Prostate gland (tissue), 2 donors: Measurements from ENCODE around the gene PDZRN4. TPM values are rescaled to one million over a fixed set of nuclear protein-coding genes. Genes with fewer than 3 reads are reported as not detected.
"Not testable (repeated sequence)": the region's sequence is repeated elsewhere in the genome, so short reads cannot be mapped to it uniquely, and the experiment has no call there.

Experiments
- DNase-seq: peaks from one replicate; pipeline ENCODE4 v3.0.0-alpha.2; 2019; ENCODE audit warnings: low spot score
- H3K27ac ChIP-seq, 2 donors: fragments of 200-600 bp; sonication (generic); 2 replicates each; pipeline ENCODE4 v1.5.1; 2017 to 2019
- H3K27me3 ChIP-seq: fragments of 200-600 bp; sonication (generic); replicated peaks from 2 replicates; pipeline ENCODE4 v1.5.1; 2019; ENCODE audit not compliant: insufficient read depth
- H3K36me3 ChIP-seq, 2 donors: fragments of 200-600 bp; sonication (generic); 1 replicate in 1 of 2; 2 replicates in 1 of 2; pipeline versions ENCODE4 v1.5.1 to v1.8.1; 2017 to 2019
- H3K4me1 ChIP-seq: fragments of 200-600 bp; sonication (generic); replicated peaks from 2 replicates; pipeline ENCODE4 v1.5.1; 2019
- H3K4me3 ChIP-seq, 2 donors: fragments of 200-600 bp; sonication (generic); 2 replicates each; pipeline ENCODE4 v1.5.1; 2017 to 2019
- H3K9me3 ChIP-seq: fragments of 200-600 bp; sonication (generic); 2 replicates; pipeline ENCODE4 v1.5.1; 2017
- POLR2A ChIP-seq: fragments of 450-650 bp; IDR thresholded peaks from one replicate; pipeline ENCODE4 v1.6.1; 2016; ENCODE audit warnings: antibody characterized with exemption, mild to moderate bottlenecking
- POLR2AphosphoS5 ChIP-seq: sonication (generic); formaldehyde crosslinking; IDR thresholded peaks from one replicate; pipeline ENCODE4 v1.6.1; 2017; ENCODE audit warnings: antibody characterized with exemption
- WGBS: methylation state at CpG from one replicate; pipeline ENCODE4 v1.1.5; 2018; 5-methylcytosine and 5-hydroxymethylcytosine counted together
- intact Hi-C: fragments of 100-400 bp; cut with DNase I; formaldehyde crosslinking; loops from one replicate; pipeline ENCODE4 v1.14.2; 2022
- total RNA-seq, 2 donors: library from RNA; depleted of rRNA; stranded (reverse); fragments of >200 nt; gene quantifications; one replicate each; pipeline ENCODE4 v1.1.0, GENCODE V29; 2016
- TF ChIP-seq, protein P1 (sequence below), 4 experiments: fragments of 200-600 bp in 2 of 4; fragments of 450-650 bp in 2 of 4; sonication (generic) in 2 of 4; IDR thresholded peaks; 1 replicate in 3 of 4; 2 replicates in 1 of 4; pipeline ENCODE4 v1.5.1; 2016 to 2019; ENCODE audit warnings: antibody characterized with exemption in 4 of 4, mild to moderate bottlenecking in 2 of 4, moderate library complexity in 2 of 4

Gene PDZRN4
- total RNA-seq, 2 donors from 2014 or later = 6.5 to 21.1 TPM

- TF ChIP-seq POLR2AphosphoS5 (no peak), POLR2A (no peak)
- H3K36me3 ChIP-seq = no peaks in the 10 kb centered on the region
- no peaks in the 10 kb centered on the region for H3K27me3 ChIP-seq
- intact Hi-C loops = no loop called here
- 94% methylated on average over 2 of the region's 2 CpGs for WGBS
- no peak overlapping the region for H3K27ac ChIP-seq
- no peaks in the 10 kb centered on the region for H3K4me1 ChIP-seq
- no peaks in the 10 kb centered on the region for H3K9me3 ChIP-seq
- H3K4me3 ChIP-seq = no peak overlapping the region
- DNase-seq = no peak
Observed at GRCh38 chr12:41532072-41532471, 344.0 kb downstream of the PDZRN4 start.

- Histone ChIP-seq H3K9me3 (no peaks in the 10 kb centered on the region), H3K27me3 (no peaks in the 10 kb centered on the region), H3K27ac (no peak overlapping the region), H3K4me3 (no peak overlapping the region), H3K36me3 (no peaks in the 10 kb centered on the region), H3K4me1 (no peaks in the 10 kb centered on the region)
- TF ChIP-seq POLR2A = no peak
- TF ChIP-seq, protein P1, sequence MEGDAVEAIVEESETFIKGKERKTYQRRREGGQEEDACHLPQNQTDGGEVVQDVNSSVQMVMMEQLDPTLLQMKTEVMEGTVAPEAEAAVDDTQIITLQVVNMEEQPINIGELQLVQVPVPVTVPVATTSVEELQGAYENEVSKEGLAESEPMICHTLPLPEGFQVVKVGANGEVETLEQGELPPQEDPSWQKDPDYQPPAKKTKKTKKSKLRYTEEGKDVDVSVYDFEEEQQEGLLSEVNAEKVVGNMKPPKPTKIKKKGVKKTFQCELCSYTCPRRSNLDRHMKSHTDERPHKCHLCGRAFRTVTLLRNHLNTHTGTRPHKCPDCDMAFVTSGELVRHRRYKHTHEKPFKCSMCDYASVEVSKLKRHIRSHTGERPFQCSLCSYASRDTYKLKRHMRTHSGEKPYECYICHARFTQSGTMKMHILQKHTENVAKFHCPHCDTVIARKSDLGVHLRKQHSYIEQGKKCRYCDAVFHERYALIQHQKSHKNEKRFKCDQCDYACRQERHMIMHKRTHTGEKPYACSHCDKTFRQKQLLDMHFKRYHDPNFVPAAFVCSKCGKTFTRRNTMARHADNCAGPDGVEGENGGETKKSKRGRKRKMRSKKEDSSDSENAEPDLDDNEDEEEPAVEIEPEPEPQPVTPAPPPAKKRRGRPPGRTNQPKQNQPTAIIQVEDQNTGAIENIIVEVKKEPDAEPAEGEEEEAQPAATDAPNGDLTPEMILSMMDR (IDR thresholded peaks at IDR 0.05) = no peak
- intact Hi-C loops = no loop called here
- WGBS = 87% methylated on average over 4 of the region's 4 CpGs
- DNase-seq = no peak
Observed at GRCh38 chr12:41536813-41537490, 348.8 kb downstream of the PDZRN4 start.

GRCh38 chr12:41537522-41537921 lies 349.4 kb downstream of the PDZRN4 start:
- TF ChIP-seq, protein P1 (IDR thresholded peaks at IDR 0.05) = no peak
- TF ChIP-seq POLR2AphosphoS5 (no peak), POLR2A (no peak)
- intact Hi-C loops = no loop called here

GRCh38 chr12:41545761-41546160 lies 357.6 kb downstream of the PDZRN4 start:
- no peaks in the 10 kb centered on the region for H3K36me3 ChIP-seq
- intact Hi-C loops = no loop called here
- 87% methylated on average over 6 of the region's 6 CpGs for WGBS

More at GRCh38 chr12:41537522-41537921, 349.4 kb downstream of the PDZRN4 start:
- no peaks in the 10 kb centered on the region for H3K4me1 ChIP-seq
- WGBS = 80% methylated on average over 1 of the region's 1 CpG
- H3K27me3 ChIP-seq = no peaks in the 10 kb centered on the region
- no peaks in the 10 kb centered on the region for H3K36me3 ChIP-seq
- H3K9me3 ChIP-seq = no peaks in the 10 kb centered on the region
- no peak for DNase-seq
- H3K4me3 ChIP-seq = no peak overlapping the region
- H3K27ac ChIP-seq = no peak overlapping the region

GRCh38 chr12:41547071-41547470 lies 359.0 kb downstream of the PDZRN4 start:
- H3K27me3 ChIP-seq, H3K4me1 ChIP-seq, H3K4me3 ChIP-seq, DNase-seq, H3K27ac ChIP-seq, intact Hi-C loops, H3K36me3 ChIP-seq, H3K9me3 ChIP-seq: not testable (repeated sequence)
- WGBS = 56% methylated on average over 1 of the region's 1 CpG

More at GRCh38 chr12:41545761-41546160, 357.6 kb downstream of the PDZRN4 start:
- no peaks in the 10 kb centered on the region for H3K4me1 ChIP-seq
- no peaks in the 10 kb centered on the region for H3K27me3 ChIP-seq
- no peak for DNase-seq
- H3K9me3 ChIP-seq = no peaks in the 10 kb centered on the region
- no peak overlapping the region for H3K4me3 ChIP-seq
- H3K27ac ChIP-seq = no peak overlapping the region
- TF ChIP-seq, protein P1 (IDR thresholded peaks at IDR 0.05) = no peak
- TF ChIP-seq POLR2AphosphoS5 (no peak), POLR2A (no peak)

DNA sequence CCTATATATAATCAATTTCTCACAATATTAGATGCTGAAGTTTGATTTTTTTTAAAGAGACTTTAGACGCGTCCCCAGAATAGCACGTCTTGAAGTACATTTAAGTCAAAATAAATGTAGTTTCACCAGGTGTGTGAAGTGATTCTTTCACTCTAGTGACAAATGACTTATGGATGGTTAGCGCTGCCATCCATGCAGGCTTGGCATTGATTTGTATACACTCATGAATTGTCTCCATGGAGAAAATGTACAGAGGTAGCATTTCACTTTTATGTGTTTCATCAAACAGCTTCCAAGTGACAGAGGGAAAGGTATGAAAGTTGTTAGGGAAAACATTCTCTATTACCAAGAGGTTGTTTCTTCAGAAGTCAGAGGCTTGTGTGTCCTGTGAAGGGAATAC lies 360.8 kb downstream of the PDZRN4 start:
- H3K36me3 ChIP-seq = no peaks in the 10 kb centered on the region
- H3K27me3 ChIP-seq = no peaks in the 10 kb centered on the region
- H3K4me3 ChIP-seq = no peak overlapping the region
- no peaks in the 10 kb centered on the region for H3K4me1 ChIP-seq
- H3K9me3 ChIP-seq = no peaks in the 10 kb centered on the region
- no peak for DNase-seq
- TF ChIP-seq POLR2AphosphoS5 (no peak), POLR2A (no peak)
- TF ChIP-seq, protein P1 (IDR thresholded peaks at IDR 0.05) = no peak
- 94% methylated on average over 4 of the region's 4 CpGs for WGBS
- H3K27ac ChIP-seq = no peak overlapping the region
- intact Hi-C loops = no loop called here
